ENCODE data around the gene WDR72.
"Not testable (repeated sequence)": the region's sequence is repeated elsewhere in the genome, so short reads cannot be mapped to it uniquely, and the experiment has no call there.

WDR72 gene

DNA sequence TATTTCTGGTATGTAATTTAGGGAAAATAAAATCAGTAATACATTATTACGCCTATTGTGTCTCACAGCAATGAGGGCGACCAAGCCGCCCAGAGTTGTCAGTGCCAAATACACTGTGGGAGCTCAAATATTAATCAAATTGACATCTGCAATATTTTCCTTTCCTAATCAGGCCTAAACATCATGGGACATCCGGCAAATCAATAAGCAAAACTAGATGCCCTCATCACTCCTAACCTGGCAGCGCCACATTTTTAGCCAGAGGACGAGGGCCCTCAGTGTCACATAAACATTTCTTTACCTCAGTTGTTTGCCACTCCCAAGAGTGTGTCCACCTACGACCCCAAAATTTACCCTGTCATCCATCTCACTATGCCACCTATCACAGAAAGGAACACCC, 64.1 kb downstream of the WDR72 start:
- no peak for DNase-seq

DNA sequence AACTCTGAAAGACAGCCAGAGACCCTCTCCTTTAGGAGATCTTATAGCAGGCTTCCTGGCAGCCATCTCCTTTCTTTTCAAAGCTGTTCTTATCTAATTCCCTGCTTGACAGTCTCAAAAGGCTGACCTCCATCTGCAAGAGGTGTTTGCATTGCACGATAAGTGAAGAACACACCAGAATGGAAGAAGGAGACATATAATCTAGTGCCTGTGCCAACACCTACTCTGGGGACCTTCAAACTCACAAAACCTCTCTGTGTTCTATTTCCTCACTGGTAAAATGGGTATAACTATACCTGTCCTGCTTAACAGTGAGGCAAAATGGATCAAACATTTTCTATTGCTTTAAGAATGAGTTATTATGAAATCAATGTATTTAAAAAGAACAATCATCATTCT, 65.0 kb downstream of the WDR72 start:
- DNase-seq: no peak

DNA sequence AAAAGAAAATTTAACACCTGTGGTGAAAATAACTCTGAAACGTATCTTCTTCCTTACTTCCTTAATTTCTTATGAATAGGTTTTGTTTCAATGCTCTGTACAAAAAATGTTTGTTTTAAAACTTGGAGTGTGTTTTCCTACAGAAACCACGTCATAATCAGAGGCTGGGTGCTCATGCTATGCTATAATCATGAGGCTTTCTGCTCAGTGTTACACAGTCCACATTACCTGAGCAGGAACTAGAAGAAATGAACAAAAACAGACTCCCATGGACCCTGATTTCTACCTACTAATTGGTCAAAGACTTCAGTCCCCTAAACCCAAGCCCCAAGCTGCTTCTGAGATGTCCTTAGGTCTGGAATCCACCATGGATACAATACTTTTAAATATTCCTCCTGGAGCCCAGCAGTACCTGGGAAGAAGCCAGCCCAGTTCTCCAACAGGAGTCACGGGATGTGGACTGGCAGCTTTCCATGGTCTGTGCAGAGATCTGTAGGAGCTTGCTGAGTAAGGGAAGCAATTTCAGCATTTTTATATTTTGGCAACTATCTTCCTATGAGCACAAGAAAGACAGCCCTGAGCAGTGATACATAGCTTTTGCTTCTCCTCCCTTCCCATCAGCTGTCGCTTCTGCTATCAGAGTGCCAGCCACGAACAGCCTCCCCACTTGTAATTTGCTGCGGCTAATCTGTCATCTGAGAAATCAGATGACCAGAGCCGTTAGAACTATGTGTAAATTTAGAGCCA, 65.6 kb downstream of the WDR72 start:
- DNase-seq: no peak

DNA sequence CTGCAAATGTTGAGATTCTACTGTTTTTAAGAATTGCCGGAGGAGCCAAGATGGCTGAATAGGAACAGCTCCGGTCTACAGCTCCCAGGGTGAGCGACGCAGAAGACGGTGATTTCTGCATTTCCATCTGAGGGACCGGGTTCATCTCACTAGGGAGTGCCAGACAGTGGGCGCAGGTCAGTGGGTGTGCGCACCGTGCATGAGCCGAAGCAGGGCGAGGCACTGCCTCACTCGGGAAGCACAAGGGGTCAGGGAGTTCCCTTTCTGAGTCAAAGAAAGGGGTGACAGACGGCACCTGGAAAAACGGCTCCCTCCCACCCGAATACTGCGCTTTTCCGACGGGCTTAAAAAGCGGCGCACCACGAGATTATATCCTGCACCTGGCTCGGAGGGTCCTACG, 75.3 kb downstream of the WDR72 start:
- not testable (repeated sequence) for DNase-seq

DNA sequence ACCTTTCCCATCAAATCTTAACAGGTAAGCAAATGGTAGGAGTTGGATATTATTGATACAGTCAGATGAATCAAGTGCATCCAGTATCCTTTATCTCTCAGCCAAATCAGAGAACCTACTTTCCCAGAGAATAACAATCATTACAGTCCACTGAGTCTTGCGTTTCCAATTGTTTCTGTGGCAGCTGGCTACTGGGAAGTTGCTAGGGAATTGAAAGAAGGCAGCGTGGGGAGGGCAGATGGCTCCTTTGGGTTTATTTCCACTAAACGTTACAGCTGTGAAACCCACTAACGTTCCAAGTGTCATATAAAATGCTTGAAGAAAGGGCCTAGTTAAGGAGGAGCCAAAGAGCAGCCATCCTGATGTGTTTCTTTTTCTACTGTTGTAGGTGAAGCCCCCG, 78.4 kb downstream of the WDR72 start:
- DNase-seq: no peak

DNA sequence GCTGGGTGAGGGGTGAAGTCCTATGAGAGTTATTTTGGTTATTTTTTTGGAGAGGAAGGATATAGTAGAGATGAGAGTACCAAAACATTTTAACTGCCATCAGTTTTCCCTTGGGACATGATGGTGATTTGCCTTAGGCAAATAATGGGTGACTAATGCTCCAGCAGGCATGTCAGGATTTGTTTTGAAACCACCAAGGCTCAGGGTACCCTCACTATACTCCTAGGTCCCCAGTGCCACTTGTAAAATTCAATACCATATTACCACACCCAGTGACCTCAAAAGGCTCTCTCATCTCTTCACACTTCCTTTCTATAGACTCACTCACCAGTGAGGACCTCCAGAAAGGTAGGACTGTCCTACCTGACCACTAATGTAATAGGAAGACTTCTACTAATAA, 83.6 kb downstream of the WDR72 start:
- no peak for DNase-seq

DNA sequence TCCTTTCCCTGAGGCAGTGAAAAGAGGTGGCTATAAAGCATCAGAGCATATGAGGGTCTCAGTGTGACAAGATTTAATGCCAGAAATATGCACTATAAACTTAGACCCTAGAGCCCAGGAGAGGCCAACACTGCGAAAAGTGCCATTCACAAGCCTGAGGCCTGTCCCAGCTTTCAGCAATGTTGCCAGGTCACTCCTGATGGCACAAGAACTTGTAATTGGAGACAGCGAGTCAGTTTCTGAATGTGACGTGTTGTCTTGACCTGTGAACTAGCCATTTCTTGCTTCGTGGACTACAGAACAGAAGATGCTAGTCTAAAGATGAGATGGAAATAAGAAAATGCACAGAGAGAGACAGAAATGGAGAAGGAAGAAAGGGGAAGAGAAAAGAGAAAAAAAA, 87.9 kb downstream of the WDR72 start:
- no peak for DNase-seq

DNA sequence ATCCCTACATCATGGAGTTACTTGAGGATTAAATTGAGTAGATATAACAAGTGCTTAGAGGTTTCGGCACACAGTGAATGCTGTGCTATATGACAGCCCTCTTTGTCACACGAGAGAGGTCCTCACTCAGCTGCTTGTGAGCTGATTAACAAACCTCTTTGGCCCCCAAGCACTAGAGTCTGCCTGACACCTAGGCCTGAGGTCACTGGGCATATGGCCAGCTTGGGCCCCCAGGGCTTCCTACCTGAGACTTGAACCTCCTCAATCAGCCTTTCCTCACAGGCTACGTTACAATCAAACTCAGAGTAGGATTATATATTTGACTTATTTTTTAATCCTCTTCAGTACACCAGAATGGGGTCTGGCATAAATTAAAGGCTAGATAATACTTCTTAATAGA, 88.8 kb downstream of the WDR72 start:
- DNase-seq: no peak

DNA sequence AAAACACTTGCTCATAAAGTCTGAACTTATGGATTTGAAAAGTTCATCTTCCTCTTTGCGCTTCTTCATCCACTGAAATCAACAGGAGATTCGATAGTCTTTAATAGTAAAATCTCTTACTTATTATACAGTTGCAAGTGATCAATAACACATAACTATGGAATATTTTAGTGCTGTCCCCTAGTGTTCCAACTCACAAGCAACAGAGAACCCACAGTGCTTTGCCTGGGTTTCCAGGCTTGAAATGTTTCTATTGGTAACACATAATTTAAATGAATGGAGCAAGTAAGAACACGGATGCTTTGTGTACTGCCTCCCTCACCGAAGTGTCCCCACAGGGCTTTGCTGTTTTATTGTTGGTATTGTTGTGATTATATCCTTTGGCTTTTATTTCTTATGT, 93.5 kb downstream of the WDR72 start:
- no peak for DNase-seq

DNA sequence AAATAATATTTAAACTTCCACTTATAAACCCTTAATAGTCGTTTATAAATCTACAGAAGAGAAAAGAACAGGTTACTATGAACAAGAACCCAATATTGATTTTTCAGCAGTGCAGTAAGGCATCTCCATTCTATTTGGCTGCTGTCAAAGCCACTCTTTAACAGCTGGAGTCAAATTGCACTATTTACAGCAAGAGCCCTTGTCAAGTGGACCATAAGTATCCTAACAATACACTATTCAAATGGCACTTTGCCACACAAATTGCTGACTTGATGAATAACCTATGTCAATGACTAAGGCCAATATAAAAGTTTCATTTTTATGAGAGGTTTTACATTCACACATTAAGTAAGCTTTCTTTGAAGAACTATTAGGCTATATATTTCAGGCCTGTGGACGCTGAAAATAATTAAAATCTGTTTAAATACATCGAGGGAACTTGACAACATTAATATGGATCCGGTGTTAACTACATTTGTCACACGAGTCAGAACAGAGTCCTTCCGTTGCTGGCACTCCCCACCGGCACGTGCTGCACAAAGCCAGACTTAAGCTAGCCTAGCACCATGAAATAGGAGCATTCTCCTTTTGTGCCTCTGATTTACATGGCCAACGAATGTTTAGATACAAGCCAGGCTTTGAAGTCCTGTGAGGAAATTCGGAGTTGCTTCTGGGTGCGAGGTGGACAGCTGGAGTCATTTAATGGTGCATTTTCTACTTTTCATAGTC, 100.5 kb downstream of the WDR72 start:
- DNase-seq: no peak

DNA sequence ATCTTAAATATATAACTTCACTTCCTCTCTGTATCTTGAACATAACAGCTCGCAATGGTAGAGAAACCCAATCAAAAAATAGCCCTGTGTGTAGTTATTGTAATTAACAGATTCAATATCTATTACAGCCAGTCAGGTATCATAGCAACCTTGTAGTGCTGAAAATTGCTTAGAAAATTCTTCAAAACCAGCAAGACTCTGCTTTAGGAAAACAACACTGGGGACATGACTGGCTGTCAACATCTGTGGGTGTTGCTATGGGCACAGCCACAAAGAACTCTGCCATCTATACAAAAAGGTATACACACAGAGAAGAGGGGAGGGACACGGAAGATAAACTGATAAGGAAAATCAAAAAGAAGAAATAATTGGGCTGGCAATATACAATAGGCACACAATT, 101.2 kb downstream of the WDR72 start:
- no peak for DNase-seq

DNA sequence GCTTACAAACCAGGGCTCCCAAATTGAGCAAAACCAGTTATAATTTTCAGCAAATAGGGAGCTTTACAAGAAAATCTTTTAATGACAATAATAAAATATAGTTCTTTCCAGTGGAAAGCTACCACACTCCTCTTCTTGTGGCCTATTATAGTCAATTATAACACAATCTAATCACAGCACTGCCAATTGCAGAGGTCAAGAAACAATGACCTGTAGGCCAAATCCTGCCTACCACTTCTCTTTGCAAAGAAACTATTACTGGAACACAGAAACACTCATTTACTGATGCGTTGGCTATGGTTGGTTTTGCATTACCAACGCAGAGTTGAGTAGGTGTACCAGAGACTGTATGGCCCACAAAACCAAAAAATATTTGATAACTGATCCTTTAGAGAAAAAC, 110.5 kb downstream of the WDR72 start:
- no peak for DNase-seq

DNA sequence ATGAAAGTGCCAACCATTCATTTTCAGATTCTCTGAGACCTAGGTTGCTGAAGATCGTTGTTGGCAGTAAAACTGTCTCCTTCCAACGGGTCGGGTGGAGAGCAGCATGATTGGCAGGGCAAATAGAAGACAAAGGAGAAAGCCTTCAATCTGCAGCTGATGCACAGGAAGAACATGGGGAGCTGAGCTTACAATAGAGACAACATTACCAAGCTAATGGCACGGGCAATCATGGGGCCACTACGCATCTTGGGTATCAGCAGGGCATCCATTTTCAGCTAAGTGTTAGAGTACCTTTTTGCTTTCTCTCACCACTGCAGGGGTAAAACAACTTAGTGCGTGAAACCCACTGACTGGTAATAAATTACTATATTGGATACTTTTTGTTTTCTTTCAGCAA, 114.8 kb downstream of the WDR72 start:
- DNase-seq: no peak

DNA sequence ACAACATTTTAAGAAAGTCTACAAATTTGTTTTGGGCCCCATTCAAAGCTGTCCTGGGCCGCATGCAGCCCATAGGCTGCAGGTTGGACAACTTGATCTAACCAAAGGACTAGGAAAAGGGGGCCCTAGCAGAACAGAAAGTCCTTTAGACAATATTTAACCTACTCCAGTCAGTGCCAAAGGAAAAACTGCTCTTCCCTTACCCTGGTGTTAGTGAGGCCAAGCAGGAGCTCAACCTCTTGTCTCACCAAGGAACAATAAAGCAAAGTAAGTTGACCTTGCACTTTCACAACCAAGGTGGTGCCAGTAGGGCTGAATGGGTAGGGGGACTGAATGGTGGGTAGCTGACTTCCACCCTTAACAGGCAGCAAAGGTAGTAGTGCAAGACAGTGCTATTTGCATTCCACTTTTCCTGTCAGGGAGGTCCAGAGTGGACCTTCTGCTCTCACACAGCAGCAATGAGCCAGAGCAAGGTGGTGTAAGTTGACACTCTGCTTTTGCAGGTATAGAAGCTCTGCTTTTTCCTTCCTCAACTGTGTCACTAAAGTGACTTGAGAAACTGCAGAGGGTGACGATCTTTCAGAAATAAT, 124.9 kb downstream of the WDR72 start:
- DNase-seq: no peak

DNA sequence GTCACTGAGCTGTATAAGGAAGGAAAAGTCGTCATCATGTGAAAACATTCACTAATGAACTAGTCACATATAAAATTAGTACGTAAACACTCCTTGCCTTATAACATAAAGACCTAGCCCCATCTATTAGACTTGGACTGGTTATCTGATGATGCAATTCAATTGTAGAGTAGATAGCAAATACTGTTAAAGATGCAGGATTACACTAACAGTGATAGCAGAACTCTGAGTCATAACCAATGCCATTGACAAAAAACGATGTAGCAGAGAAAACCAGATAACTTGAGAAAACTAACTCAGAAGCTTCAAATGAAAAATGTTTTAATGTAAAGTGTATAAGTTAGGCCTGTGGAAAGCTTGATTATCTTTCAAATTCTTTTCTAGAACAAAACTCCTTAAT, 132.2 kb downstream of the WDR72 start:
- DNase-seq: no peak

DNA sequence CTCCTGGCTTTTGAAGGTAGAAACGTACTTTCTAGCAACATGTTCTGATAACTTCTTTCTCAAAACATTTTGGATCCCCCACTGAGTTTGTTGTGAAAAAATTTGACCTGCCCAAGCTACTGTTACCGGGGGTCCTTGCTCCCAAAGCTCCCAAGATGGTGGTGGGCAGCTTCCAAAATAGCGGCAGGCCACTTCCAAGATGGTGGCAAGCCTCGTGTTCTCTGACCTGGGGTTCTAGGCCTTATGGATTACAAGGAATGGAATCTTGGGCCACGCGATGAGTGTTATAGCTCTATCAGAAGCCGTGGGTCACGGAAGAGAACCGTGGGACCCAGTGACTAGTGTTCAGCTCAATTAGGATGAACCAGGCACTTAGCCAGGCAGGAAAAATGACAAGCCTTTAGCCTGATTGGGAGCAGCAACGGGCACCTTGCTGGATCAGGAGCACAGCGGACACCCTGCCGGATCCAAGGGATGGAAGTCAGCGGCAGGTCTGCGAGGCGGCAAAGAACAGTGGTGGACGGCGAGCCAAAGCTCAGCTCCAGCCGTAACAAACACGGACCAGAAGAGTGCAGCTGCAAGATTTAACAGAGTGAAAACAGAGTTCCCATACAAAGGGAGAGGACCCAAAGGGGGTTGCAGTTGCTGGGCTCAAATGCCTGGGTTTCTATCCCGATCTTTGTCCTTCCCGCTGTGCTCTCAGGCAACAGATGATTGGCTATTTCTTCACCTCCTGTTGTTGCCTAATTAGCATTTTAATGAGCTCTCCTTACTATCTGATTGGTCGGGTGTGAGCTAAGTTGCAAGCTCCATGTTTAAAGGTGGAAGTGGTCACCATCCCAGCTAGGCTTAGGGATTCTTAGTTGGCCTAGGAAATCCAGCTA, 133.3 kb downstream of the WDR72 start:
- no peak for DNase-seq

DNA sequence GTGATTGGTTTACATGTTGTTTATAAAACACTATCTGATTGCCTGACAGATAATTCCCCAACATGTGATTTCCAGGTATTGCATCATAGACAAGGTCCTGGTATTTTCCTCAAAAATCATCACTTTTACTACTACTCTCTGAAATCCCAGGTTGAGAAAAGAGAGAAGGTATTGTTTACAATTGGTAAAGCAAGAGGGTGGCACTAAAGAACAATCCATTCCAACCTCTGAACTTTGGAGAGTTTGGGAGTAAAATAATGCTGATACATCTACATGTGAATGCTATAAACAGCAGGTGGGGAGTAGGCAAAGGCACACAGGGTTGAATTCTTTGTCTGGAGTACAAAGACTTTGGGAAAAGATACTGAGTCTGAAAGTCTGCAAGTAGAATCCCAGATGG, 134.2 kb downstream of the WDR72 start:
- no peak for DNase-seq

DNA sequence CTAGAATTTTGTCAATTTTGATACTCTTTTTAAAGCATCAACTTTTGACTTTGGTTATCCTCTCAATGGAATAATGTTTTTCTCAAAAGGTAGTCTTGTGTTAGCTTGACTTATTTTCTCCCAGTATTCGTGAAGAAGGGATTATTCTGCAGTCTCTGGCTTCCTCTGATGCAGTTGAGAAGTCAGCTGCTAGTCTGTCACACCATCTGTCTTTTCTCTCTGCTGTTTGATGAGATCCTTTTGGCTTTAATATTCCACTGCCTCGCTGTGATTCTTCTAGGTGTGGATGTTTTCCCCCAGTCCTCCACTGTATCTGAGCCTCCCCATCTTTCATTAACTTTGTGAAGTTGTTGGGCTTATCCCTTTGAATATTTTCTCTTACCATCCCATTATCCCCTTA, 141.0 kb downstream of the WDR72 start:
- no peak for DNase-seq

DNA sequence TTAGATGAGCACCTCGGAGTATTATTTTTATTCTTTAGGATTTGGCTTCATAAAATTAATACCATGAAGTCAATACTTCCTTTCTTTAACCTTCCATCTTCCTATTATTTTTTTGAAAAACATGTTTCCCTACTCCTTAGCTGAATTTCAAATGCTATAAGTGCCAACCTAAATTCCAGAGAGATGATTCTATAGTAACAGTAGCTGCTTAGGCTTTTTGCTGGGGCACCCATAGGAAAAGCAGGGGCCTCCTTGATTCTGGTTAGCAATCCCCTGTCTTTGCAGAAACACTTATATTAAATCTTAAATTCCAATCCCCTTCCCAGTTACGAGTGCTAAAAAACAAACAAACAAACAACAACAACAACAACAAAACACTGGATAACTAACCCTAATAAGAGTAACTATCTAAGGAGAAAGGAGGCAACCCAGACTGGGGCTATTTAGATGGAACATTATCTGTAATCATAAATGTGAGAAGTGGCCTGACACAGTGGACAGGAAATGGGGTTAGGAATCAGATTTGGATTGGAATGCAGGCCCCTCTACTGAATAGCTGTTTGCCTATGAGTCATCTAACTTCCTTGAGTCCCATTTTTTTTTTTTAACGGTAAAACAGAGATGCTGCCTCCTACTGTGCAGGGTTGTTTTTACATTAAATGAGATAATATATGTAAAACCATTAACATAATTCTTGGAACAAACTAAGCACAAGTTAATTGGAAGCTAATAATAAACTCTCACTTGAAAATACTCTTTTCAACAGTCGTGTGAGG, 148.1 kb downstream of the WDR72 start:
- no peak for DNase-seq

DNA sequence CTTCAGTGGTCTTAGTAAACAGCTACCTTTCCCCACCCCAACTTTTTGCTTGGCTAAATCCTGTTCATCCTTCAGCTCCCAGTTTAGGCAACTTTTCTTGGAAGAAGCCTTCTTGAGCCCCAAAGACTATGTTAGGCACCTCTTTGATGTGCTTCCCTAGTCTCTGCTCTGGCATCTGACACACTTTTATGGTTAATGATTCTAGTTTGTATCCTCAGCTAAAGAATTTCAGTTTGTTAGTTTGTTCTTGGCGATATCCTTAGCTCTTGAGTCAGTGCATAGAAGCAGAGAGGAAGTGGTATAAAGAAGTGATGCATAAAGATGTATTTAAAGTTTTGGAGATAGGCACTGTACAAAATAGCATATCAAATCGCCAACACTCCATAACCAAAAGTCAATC, 168.4 kb downstream of the WDR72 start:
- DNase-seq: no peak

DNA sequence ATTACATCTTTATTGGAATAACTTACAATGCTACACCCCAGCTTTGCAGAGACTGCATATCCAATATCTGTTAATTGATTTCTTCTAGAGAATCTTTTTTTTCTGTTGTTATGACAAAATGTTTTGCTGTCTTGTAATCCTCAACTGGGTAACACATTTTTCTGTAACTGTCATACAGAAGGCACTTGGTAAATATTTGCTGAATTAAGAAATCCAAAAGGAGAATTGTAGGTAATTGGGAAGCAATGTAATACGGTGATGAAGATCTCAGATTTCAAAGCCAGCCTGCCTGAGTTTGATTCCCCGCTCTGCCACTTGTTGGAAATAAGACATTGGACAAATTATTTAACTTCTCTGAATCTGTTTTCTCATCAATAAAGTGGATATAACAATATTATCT, 169.1 kb downstream of the WDR72 start:
- no peak for DNase-seq

DNA sequence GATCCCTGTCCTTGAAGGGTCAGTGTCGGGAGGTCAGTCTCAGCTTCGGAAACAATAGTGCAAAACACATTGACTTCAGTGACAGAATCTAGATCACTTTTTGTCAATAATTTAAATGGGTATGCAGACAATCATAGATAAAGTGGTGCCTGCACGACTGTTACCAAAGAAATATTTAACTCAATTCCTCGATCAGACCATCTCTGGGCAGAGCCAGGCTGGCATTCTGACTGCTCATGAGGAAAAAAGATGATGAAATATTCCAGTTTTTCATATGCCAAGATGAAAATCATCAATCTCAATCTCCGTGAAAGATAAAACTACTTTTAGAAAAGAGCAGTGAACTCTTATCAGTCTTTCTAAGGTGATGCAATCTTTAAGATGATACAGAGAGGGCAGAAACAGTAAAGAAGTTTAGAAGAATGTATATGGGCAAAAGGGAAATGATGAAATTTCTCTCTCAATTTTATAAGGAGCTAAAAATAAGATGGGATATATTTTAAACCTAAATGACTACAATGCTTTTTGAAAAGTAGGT, 169.9 kb downstream of the WDR72 start:
- no peak for DNase-seq

Measured in GOT3 (cell line).